ENCODE results near the gene TMEM69. TPM values are rescaled to one million over a fixed set of nuclear protein-coding genes. Genes with fewer than 3 reads are reported as not detected.

The TMEM69 gene
- 6.7 and 8.7 TPM in 2 replicates for total RNA-seq

GRCh38 chr1:45687754-45688740 lies at the start of gene TMEM69:
TMEM69 (plus strand) TSS chr1:45688181; CDS start chr1:45691069, 2,888 bp downstream.

GRCh38 chr1:45686288-45687013 lies 1.5 kb upstream of the TMEM69 start, which contains the start of gene GPBP1L1:
GPBP1L1 (minus strand) TSS chr1:45686533; CDS start chr1:45659087, 27,446 bp downstream.

Other genes starting within 250 kb of the TMEM69 start
- gene TESK2, start 197.0 kb upstream of the TMEM69 start, total RNA-seq = 0.96 and 2.5 TPM in 2 replicates
- 0.56 and 0.77 TPM in 2 replicates for gene CCDC163, start 188.1 kb upstream of the TMEM69 start, total RNA-seq
- gene MMACHC, start 187.9 kb upstream of the TMEM69 start, total RNA-seq = 2.3 and 3.1 TPM in 2 replicates
- 433 and 683 TPM in 2 replicates for gene PRDX1, start 166.3 kb upstream of the TMEM69 start, total RNA-seq
- 131 and 158 TPM in 2 replicates for gene AKR1A1, start 137.4 kb upstream of the TMEM69 start, total RNA-seq
- gene NASP, start 104.1 kb upstream of the TMEM69 start, total RNA-seq = 22.6 and 79.2 TPM in 2 replicates
- gene CCDC17, start 64.1 kb upstream of the TMEM69 start, total RNA-seq = 0.58 and 0.85 TPM in 2 replicates
- gene GPBP1L1, start 1.6 kb upstream of the TMEM69 start, total RNA-seq = 123 and 132 TPM in 2 replicates
- gene IPP, start 62.5 kb downstream of the TMEM69 start, total RNA-seq = 11.0 and 15.3 TPM in 2 replicates
- 24.7 and 24.8 TPM in 2 replicates for gene MAST2, start 115.4 kb downstream of the TMEM69 start, total RNA-seq